Stimulated activated CD8-positive, alpha-beta memory T cell treated with anti-CD3 and anti-CD28 coated beads, Interleukin-4, amount 100 ng/mL, for 4 hours (primary cell): Measurements from ENCODE around the gene BPIFB4.

Experiments used
- DNase-seq, 2 donors: peaks; one replicate each; pipeline ENCODE4 v3.0.0-alpha.2; 2020; ENCODE audit warnings: low read depth in 2 of 2, low spot score in 1 of 2

Gene BPIFB4

DNA sequence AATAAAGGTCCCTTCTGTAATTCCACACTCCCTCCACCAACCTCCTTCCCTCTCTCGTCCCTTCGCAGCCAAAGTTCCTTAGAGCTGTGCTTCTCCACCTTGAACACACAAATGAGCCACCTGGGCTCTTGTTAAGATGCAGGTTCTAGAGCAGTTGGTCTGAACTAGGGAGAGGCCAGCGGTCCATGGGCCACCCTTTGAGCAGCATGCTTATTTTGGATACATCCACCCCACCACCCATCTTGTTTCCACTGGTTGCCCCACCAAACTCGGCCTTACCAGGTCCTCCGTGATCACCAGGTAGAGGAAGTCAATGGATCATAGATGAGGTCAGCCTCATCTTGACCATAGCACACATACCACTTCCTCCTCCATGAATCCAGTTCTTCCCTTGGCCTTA is 81.2 kb downstream of the BPIFB4 start:
- DNase-seq, result no peak
